HCT116 (cell line): Measurements from ENCODE around the gene OSBPL8. TPM values are rescaled to one million over a fixed set of nuclear protein-coding genes. Genes with fewer than 3 reads are reported as not detected.

Source experiments
- ATAC-seq: fragments of 200-7000 bp; cut with Tn5 transposase; 2 replicates; pipeline ENCODE4 v1.9.1; 2020; ENCODE audit warnings: mild to moderate bottlenecking, moderate library complexity
- BruUV-seq: library from RNA; stranded (reverse); fragments of 400-500 nt; replicated peaks from 2 replicates; lab custom pipeline; 2021; lab: Mats Ljungman, UMichigan
- CTCF ChIA-PET: fragments of 300-600 bp; sonication (Branson Sonifier 250); formaldehyde crosslinking; loops from one replicate; lab custom pipeline; 2021; ENCODE audit warnings: antibody characterized with exemption; lab: Charles Lee
- POLR2A ChIA-PET: fragments of 300-600, 350-600 bp; sonication (Branson Sonifier 250); formaldehyde crosslinking; loops from one replicate; lab custom pipeline; 2021; ENCODE audit warnings: antibody characterized with exemption; lab: Charles Lee
- RAD21 ChIA-PET, 2 experiments: fragments of 300-600 bp; sonication (Branson Sonifier 250); formaldehyde crosslinking; loops; one replicate each; lab custom pipeline; 2023; ENCODE audit warnings: low total read pairs in 2 of 2; ENCODE audit not compliant: uncharacterized antibody in 2 of 2, unreplicated experiment in 2 of 2, low non-redundant PET in 1 of 2; lab: Charles Lee
- DNase-seq: peaks from one replicate; pipeline ENCODE4 v3.0.0-alpha.2; 2010; ENCODE audit warnings: low read depth, low spot score
- H2AFZ ChIP-seq: fragments of 200-600 bp; shearing (Covaris generic), sonication (generic); 2 replicates; pipeline ENCODE4 v1.6.1; 2017; ENCODE audit warnings: low read depth, mixed run types, mixed read lengths, antibody characterized with exemption, low read length; ENCODE audit not compliant: poor library complexity, severe bottlenecking
- H3K27ac ChIP-seq: 2 replicates; pipeline ENCODE4 v1.5.1; 2012; ENCODE audit warnings: low read depth, low read length
- H3K27me3 ChIP-seq: fragments of 200-600 bp; sonication (generic); 2 replicates; pipeline ENCODE4 v1.6.1; 2016; ENCODE audit warnings: mixed run types, low read length, mixed read lengths; ENCODE audit not compliant: insufficient read depth
- H3K36me3 ChIP-seq, 2 experiments: fragments of 200-500 bp in 1 of 2; fragments of 200-600 bp in 1 of 2; sonication (Bioruptor generic) in 1 of 2; sonication (generic) in 1 of 2; 2 replicates each; pipeline versions ENCODE4 v1.5.1 to v1.6.1; 2014 to 2016; ENCODE audit warnings: low read length in 2 of 2, inconsistent platforms in 1 of 2, mixed read lengths in 1 of 2, mixed run types in 1 of 2; ENCODE audit not compliant: insufficient read depth in 2 of 2, control insufficient read depth in 1 of 2
- H3K4me1 ChIP-seq, 2 experiments: fragments of 200-600 bp in 1 of 2; sonication (generic) in 1 of 2; 2 replicates each; pipeline versions ENCODE4 v1.5.1 to v1.6.1; 2012 to 2017; ENCODE audit warnings: low read length in 2 of 2, inconsistent platforms in 1 of 2, mild to moderate bottlenecking in 1 of 2, mixed read lengths in 1 of 2, mixed run types in 1 of 2, moderate library complexity in 1 of 2; ENCODE audit not compliant: insufficient read depth in 2 of 2, control insufficient read depth in 1 of 2
- H3K4me2 ChIP-seq: fragments of 200-600 bp; sonication (generic); 2 replicates; pipeline ENCODE4 v1.6.1; 2017; ENCODE audit warnings: mixed run types, low read length, mixed read lengths
- H3K4me3 ChIP-seq, 2 experiments: fragments of 200-600 bp in 1 of 2; sonication (generic) in 1 of 2; replicated peaks in 1 of 2; 2 replicates each; pipeline ENCODE4 v1.5.1; 2011 to 2016; ENCODE audit warnings: low read length in 2 of 2, control low read depth in 1 of 2, low read depth in 1 of 2, mild to moderate bottlenecking in 1 of 2, mixed read lengths in 1 of 2, mixed run types in 1 of 2
- H3K79me2 ChIP-seq: fragments of 200-600 bp; sonication (generic); 2 replicates; pipeline ENCODE4 v1.6.1; 2017; ENCODE audit warnings: mild to moderate bottlenecking, mixed run types, low read length, moderate library complexity, mixed read lengths; ENCODE audit not compliant: insufficient read depth
- H3K9ac ChIP-seq: fragments of 200-600 bp; sonication (generic); 2 replicates; pipeline ENCODE4 v1.6.1; 2016; ENCODE audit warnings: low read length, mixed read lengths
- H3K9me2 ChIP-seq: fragments of 200-600 bp; sonication (generic), shearing (Covaris generic); 2 replicates; pipeline ENCODE4 v1.6.1; 2017; ENCODE audit warnings: mixed run types, mild to moderate bottlenecking, moderate library complexity; ENCODE audit not compliant: insufficient read depth
- H3K9me3 ChIP-seq, 2 experiments: fragments of 200-500 bp in 1 of 2; fragments of 200-600 bp in 1 of 2; sonication (Bioruptor generic) in 1 of 2; sonication (generic) in 1 of 2; 2 replicates each; pipeline ENCODE4 v1.6.1; 2014 to 2017; ENCODE audit warnings: low read length in 2 of 2, mixed read lengths in 2 of 2, inconsistent platforms in 1 of 2, low read depth in 1 of 2, mild to moderate bottlenecking in 1 of 2, mixed run types in 1 of 2, moderate library complexity in 1 of 2; ENCODE audit not compliant: control insufficient read depth in 1 of 2, insufficient read depth in 1 of 2
- H4K20me1 ChIP-seq: fragments of 200-600 bp; sonication (generic), shearing (Covaris generic); 2 replicates; pipeline ENCODE4 v1.6.1; 2017; ENCODE audit warnings: mixed run types, mild to moderate bottlenecking, moderate library complexity; ENCODE audit not compliant: insufficient read depth
- ATF3 ChIP-seq: IDR thresholded peaks from 2 replicates; pipeline ENCODE4 v1.6.1; 2012
- CBX3 ChIP-seq: IDR thresholded peaks from 2 replicates; pipeline ENCODE4 v1.6.1; 2012; ENCODE audit warnings: low read depth
- CEBPB ChIP-seq: IDR thresholded peaks from 2 replicates; pipeline ENCODE4 v1.6.1; 2012; ENCODE audit warnings: low read depth
- CTCF ChIP-seq, 3 experiments: fragments of 200-600 bp in 1 of 3; sonication (generic) in 1 of 3; IDR thresholded peaks in 2 of 3; conservative IDR thresholded peaks in 1 of 3; 2 replicates each; pipeline ENCODE4 v1.5.1; 2012 to 2017; ENCODE audit warnings: low read depth in 2 of 3, low read length in 2 of 3, antibody characterized with exemption in 1 of 3, borderline replicate concordance in 1 of 3, control low read depth in 1 of 3, mild to moderate bottlenecking in 1 of 3, mixed read lengths in 1 of 3, mixed run types in 1 of 3, moderate library complexity in 1 of 3; ENCODE audit not compliant: insufficient read depth in 1 of 3
- EGR1 ChIP-seq: IDR thresholded peaks from 2 replicates; pipeline ENCODE4 v1.6.1; 2012; ENCODE audit warnings: low read depth
- ELF1 ChIP-seq: IDR thresholded peaks from 2 replicates; pipeline ENCODE4 v1.6.1; 2012; ENCODE audit warnings: low read depth, borderline replicate concordance
- EZH2 ChIP-seq: fragments of 200-600 bp; sonication (generic); IDR thresholded peaks from 2 replicates; pipeline ENCODE4 v1.6.1; 2017; ENCODE audit warnings: antibody characterized with exemption, mixed run types
- EZH2phosphoT487 ChIP-seq: fragments of 200-600 bp; IDR thresholded peaks from 2 replicates; pipeline ENCODE4 v1.6.1; 2018; ENCODE audit warnings: antibody characterized with exemption, borderline replicate concordance
- JUND ChIP-seq: IDR thresholded peaks from 2 replicates; pipeline ENCODE4 v1.6.1; 2012
- POLR2A ChIP-seq: IDR thresholded peaks from 2 replicates; pipeline ENCODE4 v1.7.0; 2011; ENCODE audit warnings: borderline replicate concordance; ENCODE audit not compliant: insufficient read depth, insufficient read length; ENCODE audit errors: extremely low read depth
- POLR2AphosphoS5 ChIP-seq: IDR thresholded peaks from 2 replicates; pipeline ENCODE4 v1.6.1; 2011; ENCODE audit warnings: mild to moderate bottlenecking, low read depth, low read length, moderate library complexity
- SIN3A ChIP-seq: IDR thresholded peaks from 2 replicates; pipeline ENCODE4 v1.6.1; 2012; ENCODE audit warnings: low read depth
- SRF ChIP-seq: IDR thresholded peaks from 2 replicates; pipeline ENCODE4 v1.6.1; 2012; ENCODE audit warnings: low read depth
- TCF7L2 ChIP-seq: IDR thresholded peaks from 2 replicates; pipeline ENCODE4 v1.7.0; 2011; ENCODE audit warnings: borderline replicate concordance, inconsistent platforms; ENCODE audit not compliant: insufficient read depth, insufficient read length; ENCODE audit errors: extremely low read depth
- YY1 ChIP-seq: IDR thresholded peaks from 2 replicates; pipeline ENCODE4 v1.6.1; 2011; ENCODE audit warnings: low read length, low read depth, moderate library complexity, mild to moderate bottlenecking; ENCODE audit not compliant: insufficient replicate concordance; ENCODE audit errors: extremely low read depth
- intact Hi-C: fragments of 100-400 bp; cut with micrococcal nuclease; formaldehyde crosslinking; loops from 2 replicates; pipeline ENCODE4 v1.10.0; 2022
- total RNA-seq: library from RNA; stranded (reverse); gene quantifications from one replicate; pipeline ENCODE4 v1.2.1, GENCODE V29; 2021; ENCODE audit not compliant: unreplicated experiment

The OSBPL8 gene
- total RNA-seq, 1 experiment from 2014 or later: 115 TPM

GRCh38 chr12:76568888-76569551, 9.4 kb upstream of the OSBPL8 start:
- H3K4me1 ChIP-seq: no peaks in the 10 kb centered on the region
- H3K9ac ChIP-seq: no peak overlapping the region
- intact Hi-C loops: no loop called here
- no peak overlapping the region for H3K4me3 ChIP-seq
- ChIA-PET POLR2A (no interaction called here), RAD21 (no interaction called here), CTCF (interaction anchor here (0.9 kb wide), 1 partner anchor 18 kb away, joined by 3 read pairs; no protein-coding TSS in a partner anchor)
- H4K20me1 ChIP-seq: no peaks in the 10 kb centered on the region
- no peak overlapping the region for H3K27ac ChIP-seq
- H3K9me3 ChIP-seq: no peaks in the 10 kb centered on the region
- H3K79me2 ChIP-seq: no peaks in the 10 kb centered on the region
- no peak overlapping the region for H2AFZ ChIP-seq
- ATAC-seq (no peak), DNase-seq (no peak)
- BruUV-seq: no TSS peak
- H3K9me2 ChIP-seq: no peaks in the 10 kb centered on the region
- no peaks in the 10 kb centered on the region for H3K27me3 ChIP-seq
- no peak overlapping the region for H3K4me2 ChIP-seq
- TF ChIP-seq EZH2phosphoT487: no peak
- no peak for TF ChIP-seq POLR2AphosphoS5
- no peak for TF ChIP-seq SRF
- no peak for TF ChIP-seq TCF7L2
- TF ChIP-seq CBX3: no peak
- no peak for TF ChIP-seq EZH2
- no peak for TF ChIP-seq JUND
- no peak for TF ChIP-seq CTCF (IDR thresholded peaks at IDR 0.05 in 2 of 3, conservative IDR thresholded peaks at IDR 0.05 in 1 of 3; ENCODE audit: borderline replicate concordance in 1 of 3, insufficient read depth in 1 of 3, low read depth in 2 of 3, low read length in 2 of 3)
- no peak for TF ChIP-seq ATF3
- no peak for TF ChIP-seq SIN3A
- TF ChIP-seq ELF1: no peak
- TF ChIP-seq POLR2A: no peak
- no peak for TF ChIP-seq CEBPB
- TF ChIP-seq EGR1: no peak
- no peak for TF ChIP-seq YY1
- H3K36me3 ChIP-seq: no peaks in the 10 kb centered on the region
